SKM-1 (cell line): ENCODE data around the gene PGLYRP3.
"Not testable (repeated sequence)": the region's sequence is repeated elsewhere in the genome, so short reads cannot be mapped to it uniquely, and the experiment has no call there.

ENCODE experiments used
- DNase-seq: peaks from one replicate; lab custom pipeline; 2025; ENCODE audit not compliant: unreplicated experiment; lab: John Stamatoyannopoulos, UW

Gene PGLYRP3

GRCh38 chr1:153314388-153314787 is 1.6 kb upstream of the PGLYRP3 start:
- DNase-seq = not testable (repeated sequence)

GRCh38 chr1:153313288-153313687 is 536 bp upstream of the PGLYRP3 start:
- no peak for DNase-seq

GRCh38 chr1:153310526-153310925 is 2.2 kb downstream of the PGLYRP3 start:
- no peak for DNase-seq

- DNase-seq = no peak
Measured at GRCh38 chr1:153309441-153309840, 3.3 kb downstream of the PGLYRP3 start.

- no peak for DNase-seq
Measured at GRCh38 chr1:153308540-153308939, 4.2 kb downstream of the PGLYRP3 start.

GRCh38 chr1:153307221-153307600 is 5.5 kb downstream of the PGLYRP3 start:
- DNase-seq = no peak

- no peak for DNase-seq
Measured at GRCh38 chr1:153306303-153307220, 6.2 kb downstream of the PGLYRP3 start.

- DNase-seq = no peak
Measured at GRCh38 chr1:153305682-153306081, 7.1 kb downstream of the PGLYRP3 start.

GRCh38 chr1:153302308-153302707 is 10.4 kb downstream of the PGLYRP3 start:
- DNase-seq = no peak

- DNase-seq = no peak
Measured at GRCh38 chr1:153293851-153294250, 18.9 kb downstream of the PGLYRP3 start.

GRCh38 chr1:153293480-153293775 is 19.3 kb downstream of the PGLYRP3 start:
- no peak for DNase-seq

GRCh38 chr1:153292740-153293479 is 19.8 kb downstream of the PGLYRP3 start:
- no peak for DNase-seq

- DNase-seq = no peak
Measured at GRCh38 chr1:153292185-153292584, 20.6 kb downstream of the PGLYRP3 start.

- no peak for DNase-seq
Measured at GRCh38 chr1:153291514-153291913, 21.2 kb downstream of the PGLYRP3 start.

GRCh38 chr1:153288634-153289275 is 24.0 kb downstream of the PGLYRP3 start:
- no peak for DNase-seq

GRCh38 chr1:153277852-153278251 is 34.9 kb downstream of the PGLYRP3 start:
- DNase-seq = no peak

GRCh38 chr1:153272186-153272585 is 40.6 kb downstream of the PGLYRP3 start:
- no peak for DNase-seq

GRCh38 chr1:153271711-153272110 is 41.0 kb downstream of the PGLYRP3 start:
- DNase-seq = no peak

- no peak for DNase-seq
Measured at GRCh38 chr1:153265457-153265856, 47.3 kb downstream of the PGLYRP3 start.

- DNase-seq = no peak
Measured at GRCh38 chr1:153262462-153263157, 50.1 kb downstream of the PGLYRP3 start.

- no peak for DNase-seq
Measured at GRCh38 chr1:153262070-153262366, 50.7 kb downstream of the PGLYRP3 start.
